ENCODE results near the gene OR1F1. TPM values are rescaled to one million over a fixed set of nuclear protein-coding genes. Genes with fewer than 3 reads are reported as not detected.

The OR1F1 gene
- total RNA-seq, 2 donors from 2014 or later = not detected

- H3K9me3 ChIP-seq = no peaks in the 10 kb centered on the region
- peaks cover 13 to 16% of the 10 kb centered on the region in 2 donors for H3K36me3 ChIP-seq (replicated peaks in 1 of 2; ENCODE audit: insufficient read depth in 1 of 2, low read depth in 2 of 2)
- TF ChIP-seq CTCF (IDR thresholded peaks at IDR 0.05) = no peak
- no peak for TF ChIP-seq POLR2A (IDR thresholded peaks at IDR 0.05)
- ATAC-seq (no peak), DNase-seq (peak in 3 of 4 donors; percentile 17 to 31 (median 26))
- H3K27ac ChIP-seq = no peak overlapping the region
- no peak overlapping the region for H3K4me3 ChIP-seq
- 82 to 85% methylated on average over 25 to 28 of the region's 29 CpGs for WGBS, 2 donors
- intact Hi-C loops (cut with DNase I) = no loop called here
- peaks cover 12% of the 10 kb centered on the region for H3K4me1 ChIP-seq
- no peaks in the 10 kb centered on the region for H3K27me3 ChIP-seq
Observed at GRCh38 chr16:3235856-3236669, 48.1 kb downstream of the OR1F1 start.

- Histone ChIP-seq H3K27me3 (no peaks in the 10 kb centered on the region), H3K4me3 (no peak overlapping the region), H3K27ac (no peak overlapping the region), H3K36me3 (replicated peaks in 1 of 2; ENCODE audit: insufficient read depth in 1 of 2, low read depth in 2 of 2) (no peaks in the 10 kb centered on the region), H3K4me1 (no peaks in the 10 kb centered on the region), H3K9me3 (no peaks in the 10 kb centered on the region)
- WGBS, 2 donors = 54 to 65% methylated on average over 4 to 5 of the region's 5 CpGs
- DNase-seq (no peak), ATAC-seq (no peak)
- intact Hi-C loops (cut with DNase I) = no loop called here
- no peak for TF ChIP-seq POLR2A (IDR thresholded peaks at IDR 0.05)
- no peak for TF ChIP-seq CTCF (IDR thresholded peaks at IDR 0.05)
Observed at GRCh38 chr16:3241761-3242160, 53.8 kb downstream of the OR1F1 start.

- 59 to 68% methylated on average over 11 of the region's 11 CpGs for WGBS, 2 donors
- H3K27me3 ChIP-seq = no peaks in the 10 kb centered on the region
- no peak for ATAC-seq
- no peaks in the 10 kb centered on the region for H3K36me3 ChIP-seq (replicated peaks in 1 of 2; ENCODE audit: insufficient read depth in 1 of 2, low read depth in 2 of 2)
- DNase-seq = peak in 1 of 4 donors; percentile 12
- no peaks in the 10 kb centered on the region for H3K4me1 ChIP-seq
- H3K27ac ChIP-seq = no peak overlapping the region
- H3K9me3 ChIP-seq = no peaks in the 10 kb centered on the region
- intact Hi-C loops (cut with DNase I) = no loop called here
- H3K4me3 ChIP-seq = no peak overlapping the region
- TF ChIP-seq POLR2A (IDR thresholded peaks at IDR 0.05) (no peak), CTCF (IDR thresholded peaks at IDR 0.05) (no peak)
Observed at GRCh38 chr16:3242709-3243108, 54.7 kb downstream of the OR1F1 start.

GRCh38 chr16:3243882-3244281 lies 55.9 kb downstream of the OR1F1 start:
- no peaks in the 10 kb centered on the region for H3K27me3 ChIP-seq
- no peaks in the 10 kb centered on the region for H3K4me1 ChIP-seq
- no peaks in the 10 kb centered on the region for H3K9me3 ChIP-seq
- H3K4me3 ChIP-seq = no peak overlapping the region
- no peak overlapping the region for H3K27ac ChIP-seq
- ATAC-seq = no peak
- intact Hi-C loops (cut with DNase I) = no loop called here
- 70 to 82% methylated on average over 6 of the region's 6 CpGs for WGBS, 2 donors
- no peaks in the 10 kb centered on the region for H3K36me3 ChIP-seq (replicated peaks in 1 of 2; ENCODE audit: insufficient read depth in 1 of 2, low read depth in 2 of 2)
- no peak for DNase-seq
- TF ChIP-seq CTCF (IDR thresholded peaks at IDR 0.05) = no peak
- no peak for TF ChIP-seq POLR2A (IDR thresholded peaks at IDR 0.05)

GRCh38 chr16:3246002-3246401 lies 58.0 kb downstream of the OR1F1 start:
- Histone ChIP-seq H3K27ac (no peak overlapping the region), H3K9me3 (no peaks in the 10 kb centered on the region), H3K4me1 (no peaks in the 10 kb centered on the region), H3K27me3 (no peaks in the 10 kb centered on the region), H3K4me3 (no peak overlapping the region), H3K36me3 (replicated peaks in 1 of 2; ENCODE audit: insufficient read depth in 1 of 2, low read depth in 2 of 2) (no peaks in the 10 kb centered on the region)
- 57 to 72% methylated on average over 6 to 7 of the region's 7 CpGs for WGBS, 2 donors
- TF ChIP-seq POLR2A (IDR thresholded peaks at IDR 0.05) = no peak
- no peak for TF ChIP-seq CTCF (IDR thresholded peaks at IDR 0.05)
- no peak for DNase-seq
- no peak for ATAC-seq
- intact Hi-C loops (cut with DNase I) = no loop called here
